Body of pancreas (tissue), 4 donors: ENCODE results near the gene CTNND2.

Experiments
- POLR2A ChIP-seq, 3 donors: fragments of 450-650 bp; IDR thresholded peaks; one replicate each; pipeline ENCODE4 v1.6.1; 2016; ENCODE audit warnings: antibody characterized with exemption in 3 of 3, mild to moderate bottlenecking in 2 of 3
- TF ChIP-seq, protein P1 (sequence below), 7 experiments: fragments of 450-650 bp in 4 of 7; fragments of 200-600 bp in 3 of 7; sonication (generic) in 3 of 7; IDR thresholded peaks; one replicate each; pipeline ENCODE4 v1.5.1; 2016 to 2019; ENCODE audit warnings: antibody characterized with exemption in 7 of 7

GRCh38 chr5:11152368-11152767 lies 751.9 kb downstream of the CTNND2 start:
- TF ChIP-seq POLR2A (IDR thresholded peaks at IDR 0.05) = no peak
- TF ChIP-seq, protein P1, sequence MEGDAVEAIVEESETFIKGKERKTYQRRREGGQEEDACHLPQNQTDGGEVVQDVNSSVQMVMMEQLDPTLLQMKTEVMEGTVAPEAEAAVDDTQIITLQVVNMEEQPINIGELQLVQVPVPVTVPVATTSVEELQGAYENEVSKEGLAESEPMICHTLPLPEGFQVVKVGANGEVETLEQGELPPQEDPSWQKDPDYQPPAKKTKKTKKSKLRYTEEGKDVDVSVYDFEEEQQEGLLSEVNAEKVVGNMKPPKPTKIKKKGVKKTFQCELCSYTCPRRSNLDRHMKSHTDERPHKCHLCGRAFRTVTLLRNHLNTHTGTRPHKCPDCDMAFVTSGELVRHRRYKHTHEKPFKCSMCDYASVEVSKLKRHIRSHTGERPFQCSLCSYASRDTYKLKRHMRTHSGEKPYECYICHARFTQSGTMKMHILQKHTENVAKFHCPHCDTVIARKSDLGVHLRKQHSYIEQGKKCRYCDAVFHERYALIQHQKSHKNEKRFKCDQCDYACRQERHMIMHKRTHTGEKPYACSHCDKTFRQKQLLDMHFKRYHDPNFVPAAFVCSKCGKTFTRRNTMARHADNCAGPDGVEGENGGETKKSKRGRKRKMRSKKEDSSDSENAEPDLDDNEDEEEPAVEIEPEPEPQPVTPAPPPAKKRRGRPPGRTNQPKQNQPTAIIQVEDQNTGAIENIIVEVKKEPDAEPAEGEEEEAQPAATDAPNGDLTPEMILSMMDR (IDR thresholded peaks at IDR 0.05) = no peak
